SK-N-SH treated with all-trans-retinoic acid at 6 μM for 48 hours (cell line): ENCODE data around the gene GPC6.

Experiments
- ATAC-seq: fragments of 200-7000 bp; cut with Tn5 transposase; 3 replicates; pipeline ENCODE4 v1.9.1; 2020; ENCODE audit warnings: mild to moderate bottlenecking, moderate library complexity
- ARNTL ChIP-seq: fragments of 450-650 bp; formaldehyde crosslinking; IDR thresholded peaks from 2 replicates; pipeline ENCODE4 v1.5.0; 2020; ENCODE audit warnings: low read depth, mild to moderate bottlenecking, moderate library complexity, borderline replicate concordance
- BACH2 ChIP-seq: fragments of 250-450 bp; sonication (Bioruptor Pico); IDR thresholded peaks from 2 replicates; pipeline ENCODE4 v1.9.0; 2021; ENCODE audit warnings: mild to moderate bottlenecking, borderline replicate concordance
- CREB5 ChIP-seq: fragments of 250-450 bp; sonication (Bioruptor Pico); IDR thresholded peaks from 2 replicates; pipeline ENCODE4 v1.5.1; 2020; ENCODE audit warnings: low read depth, mild to moderate bottlenecking, moderate library complexity
- CSRNP3 ChIP-seq: fragments of 250-450 bp; sonication (Bioruptor Pico); IDR thresholded peaks from 2 replicates; pipeline ENCODE4 v1.5.1; 2021; ENCODE audit warnings: mild to moderate bottlenecking, moderate library complexity
- ESRRG ChIP-seq: fragments of 250-450 bp; sonication (Bioruptor Pico); IDR thresholded peaks from 2 replicates; pipeline ENCODE4 v1.6.1; 2021; ENCODE audit warnings: mild to moderate bottlenecking
- ISL1 ChIP-seq: fragments of 250-450 bp; sonication (Bioruptor Pico); IDR thresholded peaks from 2 replicates; pipeline ENCODE4 v2.1.2; 2022; ENCODE audit warnings: mild to moderate bottlenecking, moderate library complexity
- OSR1 ChIP-seq: fragments of 250-450 bp; sonication (Bioruptor Pico); IDR thresholded peaks from 2 replicates; pipeline ENCODE4 v1.8.0; 2022; ENCODE audit warnings: moderate library complexity, mild to moderate bottlenecking, inconsistent platforms
- PATZ1 ChIP-seq: fragments of 250-450 bp; sonication (Bioruptor Pico); IDR thresholded peaks from 2 replicates; pipeline ENCODE4 v1.8.0; 2020; ENCODE audit warnings: mild to moderate bottlenecking, moderate library complexity, borderline replicate concordance
- POU6F1 ChIP-seq: fragments of 250-450 bp; sonication (Bioruptor Pico); IDR thresholded peaks from 2 replicates; pipeline ENCODE4 v1.8.0; 2021; ENCODE audit warnings: low read depth, mild to moderate bottlenecking, moderate library complexity, borderline replicate concordance
- RARB ChIP-seq: fragments of 250-450 bp; sonication (Bioruptor Pico); IDR thresholded peaks from 2 replicates; pipeline ENCODE4 v1.8.0; 2021; ENCODE audit warnings: mild to moderate bottlenecking, moderate library complexity
- SNAI2 ChIP-seq: fragments of 250-450 bp; sonication (Bioruptor Pico); IDR thresholded peaks from 2 replicates; pipeline ENCODE4 v1.5.0; 2020; ENCODE audit warnings: mild to moderate bottlenecking, moderate library complexity
- TCF4 ChIP-seq: fragments of 250-450 bp; sonication (Bioruptor Pico); IDR thresholded peaks from 2 replicates; pipeline ENCODE4 v1.8.0; 2021; ENCODE audit warnings: mild to moderate bottlenecking, moderate library complexity, borderline replicate concordance
- TOX ChIP-seq: fragments of 250-450 bp; sonication (Bioruptor Pico); IDR thresholded peaks from 2 replicates; pipeline ENCODE4 v1.8.0; 2021; ENCODE audit warnings: mild to moderate bottlenecking, moderate library complexity, borderline replicate concordance
- TSHZ2 ChIP-seq: fragments of 250-450 bp; sonication (Bioruptor Pico); IDR thresholded peaks from 2 replicates; pipeline ENCODE4 v1.5.0; 2020; ENCODE audit warnings: mild to moderate bottlenecking, moderate library complexity
- ZC3H10 ChIP-seq: fragments of 250-450 bp; sonication (Bioruptor Pico); IDR thresholded peaks from 2 replicates; pipeline ENCODE4 v1.5.1; 2021; ENCODE audit warnings: mild to moderate bottlenecking, moderate library complexity
- ZFP3 ChIP-seq: fragments of 250-450 bp; sonication (Bioruptor Pico); IDR thresholded peaks from 2 replicates; pipeline ENCODE4 v1.5.0; 2020; ENCODE audit warnings: mild to moderate bottlenecking, moderate library complexity
- ZFP30 ChIP-seq: fragments of 450-650 bp; formaldehyde crosslinking; IDR thresholded peaks from 2 replicates; pipeline ENCODE4 v1.5.0; 2022; ENCODE audit warnings: mild to moderate bottlenecking, moderate library complexity
- ZNF565 ChIP-seq: fragments of 450-650 bp; formaldehyde crosslinking; conservative IDR thresholded peaks from 2 replicates; pipeline ENCODE4 v1.5.0; 2020; ENCODE audit warnings: low read depth, mild to moderate bottlenecking, moderate library complexity
- ZNF70 ChIP-seq: fragments of 450-650 bp; formaldehyde crosslinking; IDR thresholded peaks from 2 replicates; pipeline ENCODE4 v1.5.0; 2020; ENCODE audit warnings: mild to moderate bottlenecking, moderate library complexity
- ZNF8 ChIP-seq: fragments of 450-650 bp; formaldehyde crosslinking; IDR thresholded peaks from 2 replicates; pipeline ENCODE4 v1.5.0; 2020; ENCODE audit warnings: mild to moderate bottlenecking, moderate library complexity

Gene GPC6

GRCh38 chr13:93777504-93777903 is 550.9 kb downstream of the GPC6 start:
- no peak for TF ChIP-seq CREB5
- no peak for TF ChIP-seq ZNF70 (CRISPR knock-in tag)
- no peak for TF ChIP-seq PATZ1 (CRISPR knock-in tag)
- TF ChIP-seq ZC3H10 (CRISPR knock-in tag), result no peak
- no peak for TF ChIP-seq CSRNP3 (CRISPR knock-in tag)
- TF ChIP-seq ISL1 (CRISPR knock-in tag), result no peak
- no peak for TF ChIP-seq ARNTL (CRISPR knock-in tag)
- TF ChIP-seq TSHZ2 (CRISPR knock-in tag), result no peak
- TF ChIP-seq TOX, result no peak
- TF ChIP-seq ESRRG (CRISPR knock-in tag), result no peak
- no peak for TF ChIP-seq TCF4 (CRISPR knock-in tag)
- TF ChIP-seq RARB, result no peak
- TF ChIP-seq SNAI2, result no peak
- TF ChIP-seq, all 23 proteins: peak for 0
- ATAC-seq, result no peak

GRCh38 chr13:93778548-93778947 is 551.9 kb downstream of the GPC6 start:
- TF ChIP-seq TCF4 (CRISPR knock-in tag) (no peak), ZNF8 (CRISPR knock-in tag) (no peak), PATZ1 (CRISPR knock-in tag) (no peak), RARB (no peak), BACH2 (CRISPR knock-in tag) (no peak), ESRRG (CRISPR knock-in tag) (no peak), SNAI2 (no peak), ZFP3 (CRISPR knock-in tag) (no peak), CSRNP3 (CRISPR knock-in tag) (no peak), POU6F1 (CRISPR knock-in tag) (no peak), ZNF70 (CRISPR knock-in tag) (no peak), ZFP30 (CRISPR knock-in tag) (no peak), CREB5 (no peak), OSR1 (no peak), ZNF565 (no peak), TOX (no peak), TSHZ2 (CRISPR knock-in tag) (no peak)
- ATAC-seq, result no peak
